Stimulated activated CD4-positive, alpha-beta T cell treated with anti-CD3 and anti-CD28 coated beads, Interleukin-4, amount 100 ng/mL, for 4 hours (primary cell): Measurements from ENCODE around the gene ANKRD62.
"Not testable (repeated sequence)": the region's sequence is repeated elsewhere in the genome, so short reads cannot be mapped to it uniquely, and the experiment has no call there.

Experiments
- DNase-seq, 2 experiments: peaks; one replicate each; pipeline ENCODE4 v3.0.0-alpha.2; 2020

The ANKRD62 gene

DNA sequence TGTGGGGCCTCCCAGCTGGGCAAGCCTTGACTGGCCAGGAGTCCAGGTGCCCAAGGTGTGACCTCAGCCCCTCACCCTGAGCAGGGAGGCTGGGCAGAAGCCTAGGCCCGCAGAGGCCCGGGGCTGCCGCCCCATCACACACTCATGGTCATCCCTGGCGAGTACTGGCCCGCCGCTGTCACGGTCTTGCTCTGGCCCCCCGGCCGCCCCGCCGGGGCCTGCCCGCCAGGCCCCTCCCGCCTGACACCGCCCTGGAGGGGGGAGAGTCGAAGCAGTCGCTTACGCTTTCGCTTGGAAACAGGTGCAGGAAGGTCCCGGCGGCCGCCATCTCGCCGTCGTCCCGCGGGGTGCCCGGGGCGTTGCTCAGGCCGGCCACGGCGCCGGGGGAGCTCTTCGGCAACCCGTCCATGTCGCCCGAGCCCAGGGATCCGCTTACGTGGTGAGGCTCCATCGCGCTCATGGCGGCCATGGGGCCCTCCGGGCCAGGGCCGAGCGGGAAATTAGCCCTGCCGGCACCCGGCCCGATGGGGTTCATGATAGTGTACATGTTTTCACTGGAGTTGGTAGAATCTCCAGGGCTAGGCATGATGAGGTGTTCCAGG, 26.6 kb upstream of the ANKRD62 start:
- DNase-seq, result no peak

- no peak for DNase-seq
These were observed 26.0 kb upstream of the ANKRD62 start for GRCh38 chr18:12067671-12068070.

GRCh38 chr18:12068316-12068949, 25.2 kb upstream of the ANKRD62 start:
- DNase-seq, result not testable (repeated sequence)

GRCh38 chr18:12068950-12069320, 24.7 kb upstream of the ANKRD62 start:
- no peak for DNase-seq

DNA sequence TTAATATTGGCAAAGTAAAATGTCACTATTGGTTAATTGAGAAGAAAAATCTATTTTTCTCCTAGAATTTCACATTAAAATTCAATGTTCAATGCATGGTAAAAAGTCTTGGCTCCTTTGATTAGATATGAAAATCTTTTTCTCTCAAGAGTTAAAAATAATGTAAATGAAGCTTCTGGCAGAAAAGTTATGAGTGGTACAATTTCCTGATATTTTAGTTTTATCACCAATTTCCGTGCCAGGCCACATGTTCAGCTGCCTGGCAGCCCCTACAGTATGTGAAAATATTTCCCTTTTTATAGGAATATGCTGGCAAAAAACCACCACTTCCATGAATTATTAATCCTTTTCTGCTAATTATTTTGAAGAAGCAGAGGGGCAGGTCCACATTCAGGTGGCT, 22.6 kb upstream of the ANKRD62 start:
- DNase-seq, result not testable (repeated sequence)

DNA sequence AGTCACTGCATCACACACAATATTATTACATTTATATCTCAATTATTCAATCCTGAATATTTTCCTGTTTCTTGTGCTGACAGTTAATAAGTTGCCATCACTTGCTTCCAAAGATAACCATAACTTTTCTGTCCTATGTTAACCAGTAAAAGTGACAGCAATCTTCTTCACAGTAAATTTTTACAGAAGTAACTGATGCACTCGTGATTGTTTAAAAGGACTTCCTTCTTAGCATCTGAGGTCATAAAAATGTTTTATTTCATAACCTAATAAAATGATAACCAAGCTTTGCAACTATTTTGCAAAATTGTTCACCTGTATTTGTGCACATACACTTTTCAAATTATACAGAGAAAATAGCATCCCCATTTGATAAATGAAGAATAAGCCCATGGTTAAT, 20.6 kb upstream of the ANKRD62 start:
- DNase-seq, result no peak

DNA sequence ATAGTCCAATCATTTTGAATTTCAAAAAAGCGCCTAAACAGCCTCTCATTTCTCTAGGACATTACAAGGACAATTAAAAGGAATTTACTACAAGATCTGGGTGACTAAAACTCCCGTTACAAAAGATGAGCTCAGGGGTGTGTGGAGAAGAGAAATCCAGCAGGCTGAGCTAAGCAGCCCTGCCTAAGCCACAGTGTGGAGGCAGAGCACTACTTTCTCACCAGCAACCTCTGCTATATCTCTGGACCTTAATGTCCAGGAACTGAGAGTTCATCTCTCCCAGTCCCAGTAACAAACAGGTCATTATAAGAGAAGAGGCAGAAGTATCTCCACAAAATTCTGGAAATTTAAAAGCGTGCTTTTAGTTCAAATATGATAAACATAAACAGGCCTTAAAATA, 18.9 kb upstream of the ANKRD62 start:
- DNase-seq, result no peak

DNA sequence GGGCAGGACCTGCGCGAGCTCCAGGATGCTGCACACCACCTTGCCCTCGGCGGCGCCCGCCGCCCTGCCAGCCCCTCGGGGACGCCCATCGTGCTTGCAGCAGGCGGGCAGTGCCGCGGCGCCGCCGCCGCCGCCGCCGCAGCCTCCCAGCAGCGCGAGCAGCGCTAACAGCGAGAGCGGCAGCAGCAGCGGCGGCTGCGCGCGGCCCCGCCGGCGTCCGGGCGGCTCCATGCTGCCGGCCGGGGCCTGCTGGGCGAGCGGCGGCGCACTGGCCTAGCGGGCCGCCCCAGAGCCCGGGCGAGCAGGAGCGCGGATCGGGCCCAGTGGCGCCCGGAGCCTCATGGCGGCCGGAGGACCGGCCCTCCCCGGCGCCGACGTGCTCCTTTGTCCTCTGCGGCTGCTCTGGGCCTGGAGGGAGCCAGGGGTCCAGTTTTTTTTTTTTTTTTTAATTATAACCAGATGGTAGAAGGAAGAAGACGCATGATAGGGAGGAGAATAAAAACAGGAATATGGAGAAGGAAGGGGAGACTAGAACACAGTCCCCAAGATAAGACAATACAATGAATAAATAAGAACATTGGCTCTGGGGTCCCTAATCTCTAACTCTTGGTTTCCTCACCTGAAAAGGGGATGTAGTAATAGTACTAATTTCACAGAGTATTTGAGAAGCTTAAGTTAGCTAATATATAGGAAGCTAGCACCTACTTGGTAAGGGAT, 17.1 kb upstream of the ANKRD62 start:
- DNase-seq, result no peak

DNA sequence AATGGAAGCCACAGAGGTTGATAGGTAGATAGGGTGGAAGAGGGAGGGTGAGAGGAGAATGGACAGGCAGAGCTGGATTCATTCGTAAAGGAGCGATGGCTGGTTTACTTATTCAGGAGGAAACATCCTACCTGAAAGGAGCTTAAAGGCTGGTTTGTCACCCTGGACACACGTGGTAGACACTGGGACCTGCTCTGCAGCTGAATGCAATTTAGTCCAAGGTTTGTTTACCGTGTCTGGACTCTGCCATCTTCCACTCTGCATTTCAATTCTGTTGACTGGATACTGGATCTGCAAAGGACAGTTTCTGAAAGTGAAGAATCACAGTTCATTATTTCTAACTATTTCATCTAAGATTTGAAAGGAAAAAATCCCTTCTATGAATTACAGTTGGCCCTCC, 15.6 kb upstream of the ANKRD62 start:
- DNase-seq, result not testable (repeated sequence)

DNA sequence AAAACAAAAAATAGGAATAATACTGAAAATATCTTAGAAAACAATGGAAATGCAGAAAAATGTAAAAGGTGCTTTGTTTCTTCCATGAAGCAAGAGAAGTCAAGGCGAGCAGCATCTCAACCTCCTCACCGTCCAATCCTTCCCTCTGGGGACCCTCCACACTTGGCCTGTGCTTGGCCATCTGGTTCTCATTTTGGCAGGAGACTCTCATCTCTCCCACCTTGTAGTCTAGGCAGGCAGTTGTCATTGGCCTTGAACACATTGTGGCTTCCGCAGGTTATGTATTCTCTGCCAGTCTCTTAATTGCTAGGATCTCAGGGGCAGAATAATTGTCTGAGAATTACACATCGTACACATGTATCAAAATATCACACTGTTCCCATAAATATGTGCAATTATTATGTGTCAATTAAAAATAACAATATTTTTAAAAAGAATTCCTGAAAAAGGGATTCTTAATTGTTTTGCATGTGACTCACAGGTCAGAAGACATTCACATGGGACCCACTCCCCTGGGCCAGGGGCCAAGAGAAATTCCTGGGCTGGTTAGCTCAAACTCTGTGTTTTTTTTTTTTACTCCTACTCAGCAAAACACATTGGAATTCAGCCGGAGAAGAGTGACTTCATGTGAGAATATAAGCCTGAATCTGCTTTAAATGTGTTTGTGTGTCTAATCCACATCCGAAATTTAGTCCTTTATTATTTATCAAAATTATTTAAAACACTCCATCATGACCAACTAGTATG, 14.0 kb upstream of the ANKRD62 start:
- no peak for DNase-seq

DNA sequence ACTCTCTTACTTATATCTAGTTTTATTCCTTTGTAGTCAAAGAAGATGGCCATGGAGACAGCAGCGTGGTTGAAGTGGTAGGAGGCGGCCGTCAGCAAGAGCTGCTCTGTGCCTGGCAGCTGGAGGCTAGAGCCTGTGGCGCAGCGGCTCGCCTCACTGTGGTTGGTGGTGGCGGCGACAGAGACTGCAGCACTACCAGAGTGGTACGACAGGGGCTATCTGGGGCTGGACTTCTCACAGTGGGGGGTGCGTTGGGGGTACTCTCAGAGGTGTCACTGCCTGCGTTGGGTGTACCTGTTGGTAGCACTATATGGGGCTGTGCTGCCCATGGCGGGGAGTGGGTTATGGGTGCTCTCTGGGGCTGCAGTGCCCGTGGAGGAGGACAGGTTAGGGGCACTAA, 8.5 kb upstream of the ANKRD62 start:
- no peak for DNase-seq

DNA sequence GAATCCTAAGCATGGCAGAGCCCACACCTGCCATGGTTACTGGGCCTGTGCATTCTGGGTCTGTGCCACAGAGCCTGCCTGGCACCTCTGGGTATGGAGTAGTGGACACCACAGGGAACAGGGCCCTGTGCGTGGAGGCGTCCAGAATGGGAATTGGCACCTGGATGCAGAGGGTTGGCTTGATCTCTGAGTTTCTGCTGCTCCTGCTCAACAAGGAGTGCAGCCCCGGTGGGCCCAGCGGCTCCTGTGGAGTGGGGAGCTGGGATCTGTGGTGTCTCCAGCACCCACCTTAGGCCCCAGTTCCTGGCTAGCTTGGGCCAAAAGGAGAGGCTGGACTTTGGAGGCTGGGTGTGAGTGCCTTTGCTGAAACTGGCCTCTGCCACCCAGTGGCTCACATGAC, 7.9 kb upstream of the ANKRD62 start:
- DNase-seq, result no peak

GRCh38 chr18:12086249-12086648, 7.4 kb upstream of the ANKRD62 start:
- no peak for DNase-seq

DNA sequence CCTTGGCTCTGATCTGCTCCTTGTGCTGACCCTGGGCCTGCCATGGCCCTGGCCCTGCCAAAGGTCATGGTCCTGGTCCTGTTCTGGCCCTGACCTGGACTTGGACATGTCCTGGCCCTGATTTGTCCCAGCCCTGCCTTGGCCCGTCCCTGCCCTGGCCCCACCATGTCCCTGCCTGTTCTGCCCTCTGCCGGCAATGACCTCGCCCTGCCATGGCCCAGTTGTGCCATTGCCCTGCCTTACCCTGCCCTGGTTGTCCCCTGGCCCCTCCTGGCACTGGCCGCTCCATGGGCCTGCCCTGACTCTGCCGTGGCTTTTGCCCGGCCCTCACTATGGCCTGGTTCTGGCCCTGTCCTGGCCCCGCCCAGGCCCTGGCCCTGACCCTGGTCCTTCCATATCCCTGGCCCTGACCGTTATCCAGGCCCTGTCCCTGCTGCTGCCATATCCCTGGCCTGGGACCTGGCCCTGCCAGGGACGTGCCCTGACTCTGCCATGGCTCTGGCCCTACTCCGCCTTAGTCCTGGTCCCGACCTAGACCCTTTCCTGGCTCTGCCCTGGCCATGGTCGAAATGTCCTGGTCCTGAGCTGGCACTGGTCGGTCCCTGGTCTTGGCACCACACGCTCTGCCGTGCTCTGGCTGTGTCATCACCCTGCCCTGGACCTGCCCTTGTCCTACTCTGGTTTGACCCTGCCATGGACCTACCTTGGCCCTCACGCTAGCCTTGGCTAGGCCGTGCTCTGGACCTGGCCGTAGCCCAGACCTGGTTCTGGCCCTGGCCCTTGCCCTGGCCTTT, 6.8 kb upstream of the ANKRD62 start:
- no peak for DNase-seq

- DNase-seq, result no peak
These were observed 6.1 kb upstream of the ANKRD62 start for GRCh38 chr18:12087471-12088025.

- DNase-seq, result no peak
These were observed 5.5 kb upstream of the ANKRD62 start for GRCh38 chr18:12088096-12088495.

DNA sequence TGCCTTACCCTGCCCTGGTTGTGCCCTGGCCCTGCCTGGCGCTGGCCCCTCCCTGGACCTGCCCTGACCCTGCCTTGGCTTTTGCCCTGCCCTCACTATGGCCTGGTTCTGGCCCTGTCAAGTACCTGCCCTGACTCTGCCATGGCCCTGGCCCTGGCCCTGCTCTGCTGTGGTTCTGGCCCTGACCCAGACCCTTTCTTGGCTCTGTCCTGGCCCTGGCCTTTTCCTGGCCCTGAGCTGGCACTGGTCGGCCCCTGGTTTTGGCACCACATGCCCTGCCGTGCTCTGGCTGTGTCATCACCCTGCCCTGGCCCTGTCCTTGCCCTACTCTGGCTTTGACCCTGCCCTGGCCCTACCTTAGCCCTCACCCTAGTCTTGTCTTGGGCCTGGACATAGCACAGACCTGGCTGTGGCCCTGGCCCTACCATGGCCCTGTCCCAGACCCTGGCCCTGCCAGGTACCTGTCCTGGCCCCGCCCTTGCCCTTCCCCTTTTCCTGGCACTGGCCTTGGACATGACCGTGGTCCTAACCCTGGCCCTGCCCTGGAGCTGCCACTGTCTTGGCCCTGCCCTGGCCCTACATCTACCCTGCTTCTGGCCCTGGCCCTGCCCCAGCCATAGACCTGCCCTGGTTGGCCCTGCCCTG, 4.8 kb upstream of the ANKRD62 start:
- DNase-seq, result no peak

DNA sequence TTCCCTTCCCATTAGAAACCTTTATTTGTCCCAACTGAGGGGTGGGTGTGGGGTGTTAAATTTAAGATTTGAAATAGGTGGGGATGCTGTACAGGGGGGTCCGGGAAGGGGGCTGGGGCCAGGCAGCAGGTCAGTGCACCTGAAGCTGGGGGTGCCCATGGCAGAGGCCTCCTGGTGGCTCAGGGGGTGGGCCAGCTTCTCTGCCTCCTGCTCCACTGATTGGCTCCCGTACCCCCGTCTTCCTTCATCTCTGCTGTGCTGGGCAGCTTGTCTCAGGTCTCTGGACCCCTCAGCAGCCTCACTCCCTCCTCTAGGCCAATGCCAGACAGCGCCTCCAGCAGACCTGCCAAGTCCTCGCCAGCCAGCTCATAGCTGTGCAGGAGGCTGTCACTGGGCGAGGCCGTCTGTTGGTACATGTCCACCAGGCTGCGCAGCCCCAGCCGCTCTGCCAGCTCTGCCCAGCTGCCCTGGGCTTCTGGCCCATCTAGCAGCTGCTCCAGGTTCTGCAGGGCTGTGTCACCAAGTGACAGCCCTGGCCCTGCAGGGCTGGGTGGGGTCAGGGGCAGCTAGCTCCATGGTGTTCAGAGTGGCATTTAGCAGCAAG, 2.0 kb upstream of the ANKRD62 start:
- DNase-seq, result no peak

GRCh38 chr18:12092398-12093229, 1.0 kb upstream of the ANKRD62 start:
- DNase-seq, result no peak

DNA sequence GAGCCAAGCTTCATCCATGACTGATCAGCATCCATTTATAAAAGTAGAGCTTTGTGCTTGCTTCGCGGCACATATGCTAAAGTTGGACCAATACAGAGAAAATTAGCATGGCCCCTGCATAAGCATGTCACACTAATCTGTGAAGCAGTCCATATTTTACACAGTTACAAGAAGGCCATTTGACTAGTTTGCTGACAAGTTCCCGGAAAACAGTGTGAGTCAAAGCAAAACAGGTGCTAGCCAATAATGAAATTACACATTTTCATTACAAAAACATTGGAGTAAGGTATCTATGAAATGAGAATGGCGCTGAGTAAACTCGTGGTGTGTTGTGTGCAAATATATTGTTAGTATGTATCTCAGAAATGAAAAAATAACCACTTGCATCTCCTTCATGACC, 4.7 kb downstream of the ANKRD62 start:
- DNase-seq, result no peak

DNA sequence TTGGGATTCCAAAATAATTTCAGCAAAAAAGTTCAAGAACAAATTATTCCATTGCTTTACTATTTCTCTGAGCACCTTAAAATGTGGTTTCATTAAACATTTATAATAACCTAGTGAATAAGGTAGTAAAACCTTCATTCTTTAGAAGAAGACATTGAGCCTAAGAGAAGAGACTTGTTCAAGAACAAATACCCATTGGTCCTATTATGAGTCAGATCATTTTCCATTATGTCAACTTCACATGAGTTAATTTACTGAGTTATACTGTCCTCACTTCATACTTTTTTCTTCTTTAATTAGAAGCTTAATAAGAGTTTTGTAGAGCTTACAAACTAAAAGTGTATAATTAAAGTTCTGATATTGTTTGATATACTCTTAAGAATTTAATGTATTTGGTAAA, 5.5 kb downstream of the ANKRD62 start:
- DNase-seq, result no peak
